ENCODE data around the gene ALDH5A1. TPM values are rescaled to one million over a fixed set of nuclear protein-coding genes. Genes with fewer than 3 reads are reported as not detected.

Gene ALDH5A1
- total RNA-seq, 1 donor, result 14.5 TPM

DNA sequence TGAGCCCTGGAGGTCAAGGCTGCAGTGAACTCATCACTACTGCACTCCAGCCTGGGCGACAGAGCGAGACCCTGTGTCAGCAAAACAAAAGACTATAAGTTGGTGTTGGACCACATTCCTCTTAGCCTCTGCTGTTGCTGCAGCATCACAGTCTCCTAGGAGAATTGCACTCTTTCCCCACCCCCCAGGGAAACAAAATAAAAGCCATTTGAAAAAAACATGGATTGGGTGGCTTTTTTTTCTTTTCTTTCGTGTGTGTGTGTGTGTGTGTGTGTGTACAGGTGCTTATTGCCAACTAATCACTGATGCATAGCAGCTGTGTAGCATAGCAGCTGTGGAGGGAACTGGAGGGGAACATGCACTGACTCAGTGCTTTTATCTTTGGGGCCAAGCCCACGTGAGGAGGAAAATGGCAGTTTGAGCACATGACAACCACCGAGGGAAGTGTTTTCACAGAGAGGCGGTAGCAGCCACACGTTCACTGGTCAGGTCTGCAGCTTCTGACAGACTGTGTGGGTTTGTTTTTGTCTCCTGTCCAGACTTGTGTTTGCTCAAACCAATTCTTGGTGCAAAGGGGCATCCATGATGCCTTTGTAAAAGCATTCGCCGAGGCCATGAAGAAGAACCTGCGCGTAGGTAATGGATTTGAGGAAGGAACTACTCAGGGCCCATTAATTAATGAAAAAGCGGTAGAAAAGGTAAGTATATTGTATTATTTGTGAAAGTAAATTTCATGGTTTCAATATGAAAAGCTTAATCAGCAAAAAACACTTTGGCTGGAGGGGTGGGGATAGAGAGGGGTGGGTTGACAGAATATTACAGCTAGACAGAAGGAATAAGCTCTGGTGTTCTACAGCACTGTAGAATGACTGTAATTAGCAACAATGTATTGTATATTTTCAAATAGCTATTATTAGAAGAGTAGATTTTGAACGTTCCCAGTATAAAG, 27.7 kb downstream of the ALDH5A1 start:
- peak in 2 of 3 donors; percentile 21 to 45 for DNase-seq (ENCODE audit: low read depth in 2 of 3, low spot score in 2 of 3)

DNA sequence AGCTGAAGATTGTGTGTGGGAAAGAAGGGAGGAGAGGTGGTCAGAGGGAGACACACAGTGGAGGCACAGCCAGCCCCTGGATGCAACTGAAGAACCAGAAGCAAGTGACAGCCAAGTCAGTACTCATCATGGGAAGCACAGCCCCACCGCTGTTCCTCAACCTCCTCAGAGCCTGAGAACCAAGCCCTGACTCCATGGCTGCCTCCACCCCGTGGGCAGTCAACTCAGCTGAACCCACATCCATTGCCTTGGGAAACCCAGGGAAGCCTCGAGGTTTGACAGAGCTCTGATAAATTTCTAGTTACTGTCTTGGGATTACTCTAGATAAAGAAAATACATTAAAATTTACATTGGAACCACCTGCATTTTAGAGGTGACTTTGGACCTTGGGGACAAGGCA, 29.6 kb downstream of the ALDH5A1 start:
- DNase-seq (ENCODE audit: low read depth in 2 of 3, low spot score in 2 of 3), result no peak

DNA sequence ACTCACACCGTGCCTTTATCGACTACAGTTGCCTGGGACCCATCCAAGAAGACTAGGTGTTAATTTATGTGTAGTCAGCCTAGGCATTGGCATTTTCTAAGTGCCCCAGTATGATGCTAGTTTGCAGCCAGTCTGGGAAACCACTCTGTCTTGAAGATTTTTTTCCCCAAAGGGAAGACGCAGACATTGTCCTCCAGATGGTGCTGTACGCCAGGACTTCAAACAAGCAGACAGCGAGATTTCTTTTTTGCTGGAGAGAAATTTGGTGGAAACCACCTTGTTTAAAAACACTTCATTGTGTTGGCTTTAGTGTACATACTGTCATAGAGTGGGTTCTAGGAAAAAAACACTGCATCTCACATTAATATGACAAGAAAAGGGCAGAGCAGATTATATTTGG, 30.0 kb downstream of the ALDH5A1 start:
- DNase-seq (ENCODE audit: low read depth in 2 of 3, low spot score in 2 of 3), result peak in 2 of 3 donors; percentile 26 to 70

DNA sequence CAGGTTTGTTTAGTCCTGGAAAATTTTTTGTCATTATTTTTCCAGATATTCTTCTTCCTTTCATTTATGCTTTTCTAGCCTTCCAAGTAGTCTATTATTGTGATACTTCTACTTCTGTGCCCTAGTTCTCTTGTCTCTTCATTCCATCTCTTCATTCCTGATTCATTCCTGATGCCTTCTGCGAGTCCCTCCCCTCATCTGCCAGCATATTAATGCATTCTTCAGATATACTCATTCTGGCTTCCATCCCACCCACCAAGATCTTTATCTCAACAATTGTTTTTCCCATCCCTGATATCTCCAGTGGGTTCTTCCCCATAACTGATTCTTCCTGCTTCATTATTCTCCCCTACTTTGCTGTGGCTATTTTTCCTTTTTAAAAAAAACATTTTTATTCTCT, 35.2 kb downstream of the ALDH5A1 start:
- DNase-seq (ENCODE audit: low read depth in 2 of 3, low spot score in 2 of 3), result no peak

DNA sequence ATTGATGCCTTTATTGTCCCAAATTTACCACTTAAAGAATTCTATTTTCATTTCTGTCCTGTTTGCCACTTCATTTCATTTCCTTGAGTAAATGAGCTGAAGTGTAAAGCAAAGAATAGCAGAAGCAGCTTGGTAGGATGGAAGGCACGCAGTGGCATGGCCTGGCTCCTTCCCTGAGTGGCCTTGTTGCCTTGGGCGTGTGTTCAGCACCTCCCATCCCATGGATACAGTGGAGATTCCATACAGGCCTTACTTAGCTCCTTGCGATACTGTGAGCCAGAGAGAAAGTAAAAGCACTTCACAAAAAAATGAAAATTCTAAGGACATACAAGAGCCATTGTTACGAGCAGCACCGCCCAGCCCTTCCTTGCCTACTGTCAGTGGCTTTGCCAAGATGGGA, 39.6 kb downstream of the ALDH5A1 start:
- DNase-seq (ENCODE audit: low read depth in 2 of 3, low spot score in 2 of 3), result no peak

DNA sequence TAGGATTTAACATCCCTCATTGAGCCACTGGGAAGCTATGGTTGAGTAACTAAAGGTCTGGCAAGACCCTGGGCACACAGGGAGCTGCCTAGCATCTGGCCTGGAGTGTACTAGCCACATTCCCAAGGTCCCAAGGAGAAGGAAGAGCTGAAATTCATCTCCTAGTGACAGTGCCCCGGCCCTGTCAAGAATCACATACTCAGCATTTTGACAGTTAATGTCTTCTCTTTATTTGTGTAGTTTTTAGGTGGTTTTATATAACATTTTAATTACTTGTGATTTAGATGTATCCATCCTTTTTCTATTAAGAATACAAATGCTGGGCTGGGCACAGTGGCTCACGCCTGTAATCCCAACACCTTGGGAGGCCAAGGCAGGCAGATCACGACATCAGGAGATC, 40.4 kb downstream of the ALDH5A1 start:
- DNase-seq (ENCODE audit: low read depth in 2 of 3, low spot score in 2 of 3), result no peak

DNA sequence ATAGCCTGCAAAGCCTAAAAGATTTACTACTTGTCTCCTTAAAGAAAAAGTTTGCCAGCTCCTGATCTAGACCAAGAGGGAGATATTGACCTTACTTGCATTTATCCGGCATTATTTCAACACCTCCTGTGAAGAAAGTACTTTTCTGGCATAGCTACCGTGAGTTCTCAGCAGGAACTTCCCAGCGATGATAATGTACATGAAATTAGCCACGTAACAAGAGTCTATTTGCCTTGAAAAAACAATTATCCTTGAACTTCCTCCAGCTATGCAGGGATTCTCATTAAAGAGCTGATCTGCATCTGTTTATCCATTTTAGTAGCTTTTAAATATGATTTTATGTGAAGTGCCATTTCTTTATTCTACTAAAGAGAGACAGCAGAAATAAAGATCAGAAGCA, 41.7 kb downstream of the ALDH5A1 start:
- DNase-seq (ENCODE audit: low read depth in 2 of 3, low spot score in 2 of 3), result no peak

DNA sequence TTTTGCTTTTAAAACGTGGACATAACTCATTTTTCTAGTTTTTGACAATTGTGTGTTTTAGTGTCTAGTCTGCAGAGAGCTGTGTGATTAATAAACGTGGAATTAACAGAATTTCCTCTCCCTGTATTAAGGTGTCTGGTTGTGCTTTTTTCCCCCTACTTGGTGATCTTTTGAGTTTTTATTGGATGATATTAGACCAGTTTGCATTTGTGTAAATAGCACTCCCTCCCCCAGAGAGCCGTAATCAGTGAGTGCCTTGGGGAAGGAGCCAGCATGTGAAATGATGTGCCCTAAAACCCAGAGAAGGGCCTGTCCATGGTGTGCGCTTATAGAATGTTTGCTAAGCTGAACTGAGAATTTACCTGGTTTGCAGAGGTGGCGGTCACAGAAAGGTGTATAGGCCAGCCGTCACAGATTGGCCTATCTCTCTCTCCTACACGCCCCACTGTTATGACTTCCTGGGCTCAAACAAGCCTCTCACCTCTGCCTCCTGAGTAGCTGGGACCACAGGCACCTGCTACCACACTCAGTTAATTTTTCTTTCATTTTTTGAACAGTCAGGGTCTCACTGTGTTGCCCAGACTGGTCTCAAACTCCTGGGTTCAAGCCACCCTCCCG, 42.4 kb downstream of the ALDH5A1 start:
- no peak for DNase-seq (ENCODE audit: low read depth in 2 of 3, low spot score in 2 of 3)

DNA sequence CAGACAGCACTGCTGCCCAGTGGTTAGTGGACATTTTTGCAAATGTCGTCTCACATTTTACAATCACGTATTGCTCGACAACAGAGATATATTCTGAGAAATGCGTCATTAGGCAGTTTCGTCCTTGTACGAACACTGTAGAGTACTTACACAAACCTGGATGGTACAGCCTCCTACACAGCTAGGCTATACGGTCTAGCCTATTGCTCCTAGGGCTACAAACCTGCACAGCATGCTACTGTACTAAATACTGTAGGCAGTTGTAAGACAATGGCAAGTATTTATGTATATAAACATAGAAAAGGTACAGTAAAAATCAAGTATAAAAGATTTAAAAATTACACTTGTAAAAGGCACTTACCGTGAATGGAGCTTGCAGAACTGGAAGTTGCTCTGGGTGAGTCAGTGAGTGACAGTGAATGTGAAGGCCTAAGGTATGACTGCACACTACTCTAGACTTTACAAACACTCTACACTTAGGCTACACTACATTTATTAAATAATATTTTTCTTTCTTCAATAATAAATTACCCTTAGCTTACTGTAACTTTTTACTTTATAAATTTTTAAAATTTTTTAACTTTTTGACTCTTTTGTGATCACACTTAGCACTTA, 43.1 kb downstream of the ALDH5A1 start:
- no peak for DNase-seq (ENCODE audit: low read depth in 2 of 3, low spot score in 2 of 3)

DNA sequence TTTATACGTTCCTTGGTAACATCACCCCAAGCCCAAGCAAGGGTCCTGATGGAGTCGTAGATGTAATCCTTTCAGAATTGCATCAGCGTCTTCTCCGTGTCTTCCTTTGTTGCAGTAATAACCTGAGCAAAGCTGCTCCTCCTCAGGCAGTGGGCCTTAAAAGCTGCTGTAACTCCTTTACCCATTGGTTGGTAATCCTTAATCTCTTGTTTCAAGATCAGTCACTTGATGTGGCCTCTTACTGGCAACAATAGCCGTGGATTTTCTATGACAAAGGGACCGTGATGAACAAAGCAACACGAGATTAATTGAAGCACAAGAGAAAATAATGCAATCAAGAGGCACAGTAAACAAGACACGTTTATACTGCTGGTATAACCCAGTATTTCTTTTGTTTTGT, 44.6 kb downstream of the ALDH5A1 start:
- no peak for DNase-seq (ENCODE audit: low read depth in 2 of 3, low spot score in 2 of 3)

DNA sequence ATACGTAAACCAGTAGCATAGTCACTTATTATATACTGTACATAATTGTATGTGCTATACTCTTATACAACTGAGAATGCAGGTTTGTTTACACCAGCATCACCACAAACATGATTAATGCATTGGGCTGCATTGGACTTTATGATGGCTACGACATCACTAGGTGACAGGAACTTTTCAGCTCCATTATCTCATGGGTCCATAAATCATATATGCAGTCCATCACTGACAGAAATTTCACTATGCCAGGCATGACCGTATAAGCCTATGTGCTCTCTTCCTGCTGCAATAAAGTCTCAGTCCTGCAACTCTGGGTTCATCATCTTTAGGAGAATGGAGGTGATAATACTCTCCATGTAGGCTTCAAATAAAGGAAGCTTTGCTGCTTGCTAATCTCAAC, 45.4 kb downstream of the ALDH5A1 start:
- DNase-seq (ENCODE audit: low read depth in 2 of 3, low spot score in 2 of 3), result no peak

DNA sequence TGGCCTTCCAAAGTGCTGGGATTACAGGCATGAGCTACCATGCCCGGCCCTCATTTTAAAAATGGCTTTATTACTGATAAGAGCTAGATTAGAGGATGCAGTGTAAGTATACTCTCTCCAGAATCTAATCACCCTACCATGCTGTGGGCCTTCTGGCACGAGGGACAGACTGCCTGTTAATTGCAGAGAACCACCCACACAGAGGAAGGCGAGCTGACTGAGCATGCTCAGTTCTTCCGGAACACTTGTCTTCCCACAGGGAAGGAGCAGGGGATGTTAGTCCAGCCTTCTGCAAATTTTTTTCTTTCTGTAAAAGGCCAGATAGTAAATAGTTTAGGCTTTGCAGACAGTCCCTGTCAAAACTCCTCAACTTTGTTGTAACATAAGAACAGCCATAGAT, 48.9 kb downstream of the ALDH5A1 start:
- no peak for DNase-seq (ENCODE audit: low read depth in 2 of 3, low spot score in 2 of 3)

DNA sequence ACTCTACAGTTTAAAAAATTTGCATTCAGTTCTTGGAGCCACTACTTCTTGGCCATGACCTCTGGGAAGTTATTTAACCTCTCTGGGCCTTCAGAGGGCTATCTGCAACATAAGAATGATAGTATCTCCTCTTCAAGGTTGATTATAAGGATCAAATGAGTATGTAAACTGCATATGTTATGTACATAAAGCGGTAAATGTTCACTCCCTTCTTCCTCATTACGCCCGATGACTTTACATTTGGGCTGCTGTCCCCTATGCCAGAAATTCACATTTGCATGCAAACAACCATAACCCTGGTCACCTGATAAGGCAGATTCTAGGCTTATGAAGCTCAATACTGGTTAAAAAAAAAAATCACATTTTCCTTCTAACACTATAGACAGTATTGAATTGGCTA, 50.4 kb downstream of the ALDH5A1 start:
- DNase-seq (ENCODE audit: low read depth in 2 of 3, low spot score in 2 of 3), result no peak

DNA sequence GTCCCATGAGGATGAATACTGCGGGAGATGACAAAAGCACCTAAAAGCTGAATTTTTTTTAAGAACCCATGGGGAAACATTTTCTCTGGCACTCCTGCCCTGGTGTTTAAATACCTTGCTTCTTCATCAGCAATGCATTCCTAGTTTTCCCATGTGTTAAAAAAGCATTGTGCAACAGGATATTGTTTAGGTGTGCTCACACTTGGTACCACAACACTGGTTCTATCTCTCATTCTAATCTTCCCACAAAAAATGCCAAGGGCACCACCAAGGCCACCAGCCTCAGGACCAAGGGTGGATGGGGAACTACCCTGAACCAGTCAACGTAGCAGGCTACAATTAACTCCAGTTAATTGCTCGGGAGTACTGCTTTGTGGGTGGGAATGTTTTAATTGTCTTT, 50.9 kb downstream of the ALDH5A1 start:
- no peak for DNase-seq (ENCODE audit: low read depth in 2 of 3, low spot score in 2 of 3)

DNA sequence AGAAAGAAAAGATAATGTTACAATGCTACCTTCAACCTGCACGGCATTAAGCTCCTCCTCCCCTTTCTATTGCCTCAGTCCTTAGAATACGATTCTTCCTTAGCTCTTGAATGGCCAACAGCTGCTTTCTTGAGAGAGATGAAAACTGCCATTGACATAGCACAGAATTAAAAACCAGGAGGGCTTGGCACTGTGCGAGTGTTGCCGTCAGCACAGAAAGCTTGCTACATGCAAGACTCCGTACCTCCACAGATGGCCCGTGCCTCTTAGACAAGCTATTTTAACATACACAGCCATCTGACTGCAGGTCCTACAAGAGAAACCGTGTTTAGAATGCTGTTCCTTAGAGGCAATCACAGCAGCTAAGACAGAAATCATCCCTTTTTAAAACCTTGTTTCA, 51.7 kb downstream of the ALDH5A1 start:
- DNase-seq (ENCODE audit: low read depth in 2 of 3, low spot score in 2 of 3), result no peak

DNA sequence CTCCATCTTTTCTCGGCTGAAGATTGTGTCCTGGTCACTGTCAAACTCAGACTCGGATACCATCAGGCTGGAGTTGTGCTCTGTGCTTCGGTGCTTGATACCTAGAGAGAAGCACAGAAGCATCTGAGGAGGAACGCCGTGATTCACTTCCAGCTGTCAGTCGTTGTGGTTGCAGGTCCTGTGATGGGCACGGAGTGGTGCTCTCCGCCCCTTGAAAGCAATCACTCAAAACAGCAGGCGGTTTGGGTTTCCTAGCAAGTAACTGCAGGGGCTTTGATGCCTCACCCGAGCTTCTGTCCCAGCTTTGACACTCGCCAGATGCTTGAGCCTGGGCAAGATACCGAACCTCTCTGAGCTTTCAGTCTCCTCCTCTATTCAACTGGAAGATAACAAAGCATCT, 52.5 kb downstream of the ALDH5A1 start:
- DNase-seq (ENCODE audit: low read depth in 2 of 3, low spot score in 2 of 3), result peak in 2 of 3 donors; percentile 30 to 59

DNA sequence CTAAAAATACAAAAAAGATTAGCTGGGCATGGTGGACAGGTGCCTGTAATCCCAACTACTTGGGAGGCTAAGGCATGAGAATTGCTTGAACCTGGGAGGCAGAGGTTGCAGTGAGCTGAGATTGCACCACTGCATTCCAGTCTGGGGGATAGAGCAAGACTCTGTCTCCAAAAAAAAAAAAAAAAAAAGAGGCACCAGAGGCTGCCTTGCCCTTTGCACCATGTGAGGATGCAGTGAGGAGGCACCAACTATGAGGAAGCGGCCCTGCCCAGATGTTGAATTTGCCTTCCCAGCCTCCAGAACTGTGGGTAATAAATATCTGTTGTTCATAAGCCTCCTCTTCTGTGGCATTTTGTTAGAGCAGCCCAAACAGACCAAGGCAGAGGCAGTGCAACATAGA, 54.4 kb downstream of the ALDH5A1 start:
- no peak for DNase-seq (ENCODE audit: low read depth in 2 of 3, low spot score in 2 of 3)

DNA sequence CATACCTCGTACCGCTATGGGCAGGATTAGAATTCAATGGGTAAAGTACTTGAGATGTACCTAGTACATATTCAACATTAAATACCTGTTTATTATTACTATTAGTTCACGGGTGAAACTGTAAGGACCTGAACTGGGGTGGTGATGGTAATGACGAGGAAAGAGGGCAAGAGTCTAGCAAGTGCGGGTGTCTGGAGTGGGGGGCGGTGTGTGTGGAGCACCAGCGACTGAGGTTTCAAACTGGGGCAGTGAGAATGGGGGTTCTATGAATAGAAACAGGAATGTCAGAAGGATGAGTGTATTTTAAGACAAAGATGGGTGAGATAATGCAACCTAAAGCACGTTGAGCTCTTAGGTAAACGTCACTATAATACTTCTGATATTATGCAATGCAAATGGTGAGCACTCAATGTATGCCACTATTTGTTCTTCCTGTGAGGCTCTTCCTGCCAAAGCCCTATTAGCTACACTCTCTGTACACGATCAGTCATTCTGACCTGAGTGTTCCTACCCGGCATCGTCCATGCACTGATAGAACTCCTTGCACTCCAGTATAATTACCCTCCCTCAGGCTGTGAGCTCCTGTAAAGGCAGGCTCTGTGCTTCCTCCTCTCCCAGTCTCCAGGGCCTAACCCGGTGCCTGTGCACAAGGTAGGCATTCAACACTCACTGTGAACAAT, 55.0 kb downstream of the ALDH5A1 start:
- DNase-seq (ENCODE audit: low read depth in 2 of 3, low spot score in 2 of 3), result no peak

DNA sequence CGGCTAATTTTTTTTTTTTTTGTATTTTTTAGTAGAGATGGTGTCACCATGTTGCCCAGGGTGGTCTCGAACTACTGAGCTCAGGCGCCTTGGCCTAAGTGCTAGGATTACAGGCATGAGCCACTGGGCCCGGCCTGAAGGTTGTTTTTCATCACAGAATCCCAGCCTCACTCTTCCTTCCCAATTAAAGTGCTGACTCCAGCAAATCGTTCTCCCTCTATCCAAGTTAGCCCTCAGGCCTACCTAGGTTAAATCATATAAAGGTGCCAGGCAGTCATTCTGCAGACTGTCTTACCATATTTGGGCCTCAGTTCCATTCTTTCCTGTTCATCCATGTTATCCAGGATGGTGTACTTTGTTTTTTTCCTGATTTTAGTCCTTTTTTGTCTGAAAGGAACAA, 56.4 kb downstream of the ALDH5A1 start:
- no peak for DNase-seq (ENCODE audit: low read depth in 2 of 3, low spot score in 2 of 3)

DNA sequence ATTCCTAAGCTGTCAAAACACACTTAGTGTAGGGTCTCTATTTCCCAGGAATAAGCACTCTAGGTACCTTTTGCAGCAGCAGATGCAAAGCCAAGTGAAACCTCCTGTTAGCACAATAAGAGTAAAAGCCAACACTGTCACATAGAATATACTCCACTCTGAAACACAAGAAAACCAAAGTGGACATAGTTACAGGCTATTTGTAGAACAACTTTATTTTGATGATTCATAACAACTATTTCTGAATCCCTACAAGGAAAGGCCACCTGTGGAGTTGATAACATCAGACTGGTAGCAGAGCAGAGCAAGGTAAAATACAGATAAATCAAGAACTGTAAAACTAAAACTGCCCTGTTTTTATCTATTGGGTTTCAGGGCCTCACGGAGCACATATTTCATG, 59.7 kb downstream of the ALDH5A1 start:
- no peak for DNase-seq (ENCODE audit: low read depth in 2 of 3, low spot score in 2 of 3)

DNA sequence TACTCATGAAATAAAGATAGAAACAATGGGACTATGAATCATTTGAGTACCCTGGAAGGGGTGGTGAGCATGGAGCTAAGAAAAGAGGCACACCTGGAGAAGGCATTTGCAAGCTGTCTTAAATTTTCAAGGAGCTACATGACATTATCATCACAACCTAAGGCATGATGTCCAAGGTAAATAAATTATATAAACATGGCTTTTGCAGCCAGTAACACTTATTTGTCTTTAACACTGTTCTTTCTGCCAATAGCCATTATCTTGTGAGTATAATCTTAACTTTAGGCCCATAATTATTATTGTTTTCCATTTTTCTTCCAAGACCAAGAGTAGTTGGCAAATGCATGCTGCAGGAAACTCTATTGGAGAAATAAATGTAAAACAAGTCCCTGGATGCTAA, 63.7 kb downstream of the ALDH5A1 start:
- DNase-seq (ENCODE audit: low read depth in 2 of 3, low spot score in 2 of 3), result no peak

All from hematopoietic multipotent progenitor cell (in vitro differentiated cells).